ENCODE data around the gene CLSTN2. TPM values are rescaled to one million over a fixed set of nuclear protein-coding genes. Genes with fewer than 3 reads are reported as not detected.

The CLSTN2 gene
- total and polyA plus RNA-seq, 2 of the 4 experiments (the other 2 are of a cell fraction) = under 0.01 to 0.07 TPM

- Histone ChIP-seq H3K27ac (ENCODE audit: insufficient read depth, low read length) (no peak overlapping the region), H4K91ac (ENCODE audit: insufficient read depth, low read depth, low read length) (no peak overlapping the region), H3K27me3 (ENCODE audit: control insufficient read depth, insufficient read depth, low read length) (no peaks in the 10 kb centered on the region), H3K4me3 (ENCODE audit: insufficient read depth, low read depth, low read length) (no peak overlapping the region), H2BK15ac (ENCODE audit: low read depth, low read length) (no peak overlapping the region), H3K36me3 (ENCODE audit: control insufficient read depth, insufficient read depth, low read length) (no peaks in the 10 kb centered on the region), H4K5ac (ENCODE audit: low read depth, low read length) (no peak overlapping the region), H3K14ac (replicated peaks; ENCODE audit: low read depth, low read length) (no peak overlapping the region), H2BK5ac (ENCODE audit: low read depth, low read length, poor library complexity, severe bottlenecking) (no peak overlapping the region), H2BK120ac (ENCODE audit: low read depth, low read length) (no peak overlapping the region), H3K23ac (ENCODE audit: low read depth, low read length) (no peak overlapping the region), H3K4me2 (ENCODE audit: low read depth, low read length) (no peak overlapping the region), H3K4ac (ENCODE audit: low read depth, low read length) (no peak overlapping the region), H4K8ac (ENCODE audit: low read depth in 2 of 2, low read length in 2 of 2) (no peak overlapping the region), H2AK9ac (replicated peaks; ENCODE audit: low read depth, low read length, poor library complexity) (no peak overlapping the region), H2BK20ac (ENCODE audit: low read depth, low read length) (no peak overlapping the region), H3K4me1 (ENCODE audit: control insufficient read depth, insufficient read depth, low read length) (no peaks in the 10 kb centered on the region), H2AK5ac (ENCODE audit: low read depth, low read length) (no peak overlapping the region), H3K9ac (ENCODE audit: low read depth, low read length) (no peak overlapping the region), H3K9me1 (ENCODE audit: insufficient read depth, low read length) (no peaks in the 10 kb centered on the region), H3K79me1 (ENCODE audit: low read depth in 1 of 2, low read length in 2 of 2) (no peaks in the 10 kb centered on the region), H2AFZ (replicated peaks; ENCODE audit: low read length, poor library complexity) (no peak overlapping the region), H3K56ac (ENCODE audit: extremely low read depth, insufficient read depth, low read length) (no peak overlapping the region), H4K20me1 (ENCODE audit: insufficient read depth, low read length) (no peaks in the 10 kb centered on the region), H3K9me3 (ENCODE audit: control insufficient read depth, insufficient read depth, low read length) (no peaks in the 10 kb centered on the region), H3K18ac (ENCODE audit: low read depth, low read length) (no peak overlapping the region)
- dilution Hi-C loops (cut with HindIII; ENCODE audit: low sequenced_read_pairs, unreplicated experiment) (no loop called here), in situ Hi-C loops (cut with MboI; ENCODE audit: low sequenced_read_pairs) (no loop called here), intact Hi-C loops (cut with micrococcal nuclease) (no loop called here)
- ChIA-PET POLR2A (ENCODE audit: unreplicated experiment) (no interaction called here), CTCF (no interaction called here)
- whole genome bisulfite sequencing, 2 experiments (ENCODE audit: extremely low coverage in 2 of 2, insufficient read length in 1 of 2) = 70% methylated on average over 2 of the region's 5 CpGs; no CpG with 5 or more reads in 1 of the 2 experiments
- no TSS peak for BruUV-seq (replicated peaks)
- DNase-seq (no peak), ATAC-seq (ENCODE audit: low read depth) (no peak)
- TF ChIP-seq BHLHE40 (IDR thresholded peaks at IDR 0.05; ENCODE audit: low read depth, low read length) = no peak
- TF ChIP-seq SMC3 (IDR thresholded peaks at IDR 0.05; ENCODE audit: low read depth, low read length) = no peak
- no peak for TF ChIP-seq ELK1 (IDR thresholded peaks at IDR 0.05; ENCODE audit: borderline replicate concordance, low read depth, low read length)
- no peak for TF ChIP-seq USF2 (IDR thresholded peaks at IDR 0.05; ENCODE audit: low read depth, low read length)
- no peak for TF ChIP-seq MAFK (IDR thresholded peaks at IDR 0.05; ENCODE audit: low read depth, low read length)
- TF ChIP-seq CEBPB (IDR thresholded peaks at IDR 0.05; ENCODE audit: low read depth, low read length) = no peak
- TF ChIP-seq MAZ (IDR thresholded peaks at IDR 0.05; ENCODE audit: borderline replicate concordance, low read depth, low read length) = no peak
- TF ChIP-seq CHD1 (IDR thresholded peaks at IDR 0.05; ENCODE audit: low read depth, low read length) = no peak
- no peak for TF ChIP-seq FOS (IDR thresholded peaks at IDR 0.05; ENCODE audit: low read depth, low read length)
- no peak for TF ChIP-seq CTCF (conservative IDR thresholded peaks at IDR 0.05; ENCODE audit: low read depth, low read length)
- no peak for TF ChIP-seq POLR2A (IDR thresholded peaks at IDR 0.05; ENCODE audit: low read depth, low read length)
Observed at GRCh38 chr3:140178482-140178881, 243.5 kb downstream of the CLSTN2 start.

All from IMR-90 (cell line).